Smooth muscle cell of trachea (primary cell): ENCODE data around the gene ATP23. TPM values are rescaled to one million over a fixed set of nuclear protein-coding genes. Genes with fewer than 3 reads are reported as not detected.

Experiments
- total RNA-seq: library from RNA; depleted of rRNA; stranded (reverse); fragments of >200 nt; gene quantifications from 2 replicates; pipeline ENCODE4 v1.2.1, GENCODE V29; 2014

Gene ATP23, protein sequence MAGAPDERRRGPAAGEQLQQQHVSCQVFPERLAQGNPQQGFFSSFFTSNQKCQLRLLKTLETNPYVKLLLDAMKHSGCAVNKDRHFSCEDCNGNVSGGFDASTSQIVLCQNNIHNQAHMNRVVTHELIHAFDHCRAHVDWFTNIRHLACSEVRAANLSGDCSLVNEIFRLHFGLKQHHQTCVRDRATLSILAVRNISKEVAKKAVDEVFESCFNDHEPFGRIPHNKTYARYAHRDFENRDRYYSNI
- total RNA-seq = 6.9 and 19.2 TPM in 2 replicates

GRCh38 chr12:57941165-57941894 is at the start of gene ATP23:
Gene ATP23 (plus strand): TSS chr12:57941567. CDS start chr12:57941702, 135 bp downstream.

Other genes starting within 250 kb of the ATP23 start
- 283 and 289 TPM in 2 replicates for gene OS9, start 247.4 kb upstream of the ATP23 start, total RNA-seq
- gene AGAP2, start 202.8 kb upstream of the ATP23 start, total RNA-seq = 0.15 and 0.50 TPM in 2 replicates
- gene TSPAN31, start 196.5 kb upstream of the ATP23 start, total RNA-seq = 66.8 and 85.3 TPM in 2 replicates
- gene CDK4, start 189.3 kb upstream of the ATP23 start, total RNA-seq = 281 and 285 TPM in 2 replicates
- 2.9 and 5.1 TPM in 2 replicates for gene MARCHF9, start 186.5 kb upstream of the ATP23 start, total RNA-seq
- 0.15 and 0.33 TPM in 2 replicates for gene CYP27B1, start 174.5 kb upstream of the ATP23 start, total RNA-seq
- gene METTL1, start 169.5 kb upstream of the ATP23 start, total RNA-seq = 3.6 and 6.3 TPM in 2 replicates
- gene EEF1AKMT3, start 169.0 kb upstream of the ATP23 start, total RNA-seq = 9.3 and 10.3 TPM in 2 replicates
- gene TSFM, start 158.8 kb upstream of the ATP23 start, total RNA-seq = 17.2 and 20.5 TPM in 2 replicates
- 5.1 and 5.5 TPM in 2 replicates for gene AVIL, start 122.8 kb upstream of the ATP23 start, total RNA-seq
- gene CTDSP2, start 94.8 kb upstream of the ATP23 start, total RNA-seq = 94.2 and 111 TPM in 2 replicates